HepG2 (cell line): Measurements from ENCODE around the gene CAGE1. TPM values are rescaled to one million over a fixed set of nuclear protein-coding genes. Genes with fewer than 3 reads are reported as not detected.

Source experiments
- ATAC-seq: fragments of 200-7000 bp; cut with Tn5 transposase; 3 replicates; pipeline ENCODE4 v1.9.1; 2020; ENCODE audit warnings: mild to moderate bottlenecking, moderate library complexity
- BruUV-seq: library from RNA; stranded (reverse); fragments of 400-500 nt; replicated peaks from 2 replicates; lab custom pipeline; 2021; lab: Mats Ljungman, UMichigan
- CTCF ChIA-PET: fragments of 300-600 bp; formaldehyde crosslinking; extraction: SDS; loops from one replicate; lab custom pipeline; 2021; ENCODE audit warnings: low total read pairs, inconsistent platforms, low intra/inter-chr PET ratio; lab: Yijun Ruan, JAX
- POLR2A ChIA-PET: fragments of 350-600 bp; sonication (Branson Sonifier 250); formaldehyde crosslinking; loops from one replicate; lab custom pipeline; 2020; ENCODE audit warnings: antibody characterized with exemption, inconsistent platforms; lab: Yijun Ruan, JAX
- DNase-seq: peaks from one replicate; pipeline ENCODE4 v3.0.0-alpha.2; 2015; ENCODE audit warnings: low spot score
- FAIRE-seq: peaks from 3 replicates; lab custom pipeline; 2011; peaks lifted over from hg19 to GRCh38; lab: Jason Lieb, UNC
- H2AFZ ChIP-seq: one replicate; pipeline ENCODE4 v1.6.1; 2011; ENCODE audit warnings: low read length, inconsistent platforms
- H3K27ac ChIP-seq: fragments of 300-600 bp; 3 replicates; pipeline ENCODE4 v1.8.0; 2011; ENCODE audit warnings: mixed run types, mild to moderate bottlenecking, mixed read lengths, low read length, inconsistent platforms; ENCODE audit not compliant: insufficient read depth; ENCODE audit errors: extremely low read length
- H3K27me3 ChIP-seq, 2 experiments: fragments of 200-600 bp in 1 of 2; 2 replicates in 1 of 2; 3 replicates in 1 of 2; pipeline versions ENCODE4 v1.6.0 to v1.8.0; 2011; ENCODE audit warnings: low read length in 2 of 2, mild to moderate bottlenecking in 2 of 2, moderate library complexity in 2 of 2, inconsistent platforms in 1 of 2; ENCODE audit not compliant: insufficient read depth in 2 of 2, control insufficient read depth in 1 of 2
- H3K36me3 ChIP-seq, 2 experiments: fragments of 200-600 bp in 1 of 2; replicated peaks in 1 of 2; 2 replicates in 1 of 2; 3 replicates in 1 of 2; pipeline versions ENCODE4 v1.5.1 to v1.8.0; 2011; ENCODE audit warnings: low read length in 2 of 2, inconsistent platforms in 1 of 2; ENCODE audit not compliant: insufficient read depth in 2 of 2, control insufficient read depth in 1 of 2
- H3K4me1 ChIP-seq: 2 replicates; pipeline ENCODE4 v1.5.1; 2012; ENCODE audit warnings: low read length, inconsistent platforms; ENCODE audit not compliant: insufficient read depth
- H3K4me2 ChIP-seq: 2 replicates; pipeline ENCODE4 v1.6.0; 2011; ENCODE audit warnings: low read depth, low read length, inconsistent platforms
- H3K4me3 ChIP-seq, 3 experiments: fragments of 200-600 bp in 1 of 3; sonication (generic), shearing (Covaris generic) in 1 of 3; replicated peaks in 1 of 3; 2 replicates each; pipeline ENCODE4 v1.5.1; 2011 to 2016; ENCODE audit warnings: low read length in 3 of 3, inconsistent platforms in 2 of 3, low read depth in 2 of 3, mild to moderate bottlenecking in 2 of 3, control low read depth in 1 of 3, mixed read lengths in 1 of 3; ENCODE audit not compliant: insufficient read depth in 1 of 3
- H3K79me2 ChIP-seq: one replicate; pipeline ENCODE4 v1.6.1; 2011; ENCODE audit warnings: low read length, inconsistent platforms; ENCODE audit not compliant: insufficient read depth
- H3K9ac ChIP-seq: 2 replicates; pipeline ENCODE4 v1.6.0; 2011; ENCODE audit warnings: mild to moderate bottlenecking, low read depth, low read length, inconsistent platforms; ENCODE audit not compliant: insufficient read depth
- H3K9me3 ChIP-seq: 2 replicates; pipeline ENCODE4 v1.5.1; 2012; ENCODE audit warnings: mild to moderate bottlenecking, low read length
- H4K20me1 ChIP-seq: 2 replicates; pipeline ENCODE4 v1.6.0; 2011; ENCODE audit warnings: inconsistent platforms, mild to moderate bottlenecking, low read length, moderate library complexity; ENCODE audit not compliant: insufficient read depth
- AHDC1 ChIP-seq: sonication (generic); formaldehyde crosslinking; IDR thresholded peaks from 2 replicates; pipeline ENCODE4 v1.5.1; 2020; ENCODE audit warnings: mild to moderate bottlenecking, missing genetic modification reagents, borderline replicate concordance
- HOXA3 ChIP-seq: sonication (generic); formaldehyde crosslinking; IDR thresholded peaks from 2 replicates; pipeline ENCODE4 v1.5.0; 2020; ENCODE audit warnings: missing genetic modification reagents
- MTF1 ChIP-seq: sonication (generic); formaldehyde crosslinking; IDR thresholded peaks from 2 replicates; pipeline ENCODE4 v1.5.0; 2020; ENCODE audit warnings: missing genetic modification reagents
- MYC ChIP-seq: sonication (generic); formaldehyde crosslinking; IDR thresholded peaks from 2 replicates; pipeline ENCODE4 v1.9.0; 2021; ENCODE audit warnings: missing genetic modification reagents, borderline replicate concordance
- MYNN ChIP-seq: sonication (generic); formaldehyde crosslinking; IDR thresholded peaks from 2 replicates; pipeline ENCODE4 v1.4.0; 2020; ENCODE audit warnings: mild to moderate bottlenecking, low read depth, missing genetic modification reagents
- PLRG1 ChIP-seq: fragments of 450-650 bp; conservative IDR thresholded peaks from 2 replicates; pipeline ENCODE4 v1.6.1; 2016
- TAF1 ChIP-seq: sonication (generic); formaldehyde crosslinking; IDR thresholded peaks from 2 replicates; pipeline ENCODE4 v1.4.0; 2020; ENCODE audit warnings: missing genetic modification reagents
- ZNF337 ChIP-seq: sonication (generic); formaldehyde crosslinking; IDR thresholded peaks from 2 replicates; pipeline ENCODE4 v1.5.1; 2020; ENCODE audit warnings: missing genetic modification reagents, low read depth, mild to moderate bottlenecking, borderline replicate concordance
- ZNF354B ChIP-seq: sonication (generic); formaldehyde crosslinking; IDR thresholded peaks from 2 replicates; pipeline ENCODE4 v1.8.0; 2022; ENCODE audit warnings: mild to moderate bottlenecking, missing genetic modification reagents
- ZNF501 ChIP-seq: sonication (generic); formaldehyde crosslinking; IDR thresholded peaks from 2 replicates; pipeline ENCODE4 v1.5.1; 2020; ENCODE audit warnings: mild to moderate bottlenecking, moderate library complexity, missing genetic modification reagents
- ZNF749 ChIP-seq: sonication (generic); formaldehyde crosslinking; IDR thresholded peaks from 2 replicates; pipeline ENCODE4 v1.8.0; 2022; ENCODE audit warnings: mild to moderate bottlenecking, missing genetic modification reagents, moderate library complexity, borderline replicate concordance
- ZNF768 ChIP-seq: sonication (generic); formaldehyde crosslinking; IDR thresholded peaks from 2 replicates; pipeline ENCODE4 v1.4.0; 2020; ENCODE audit warnings: missing genetic modification reagents
- WGBS: methylation state at CpG from one replicate; pipeline ENCODE4 v1.1.6; 2017; ENCODE audit warnings: low lambda C conversion rate; 5-methylcytosine and 5-hydroxymethylcytosine counted together
- in situ Hi-C: cut with HindIII; loops from 2 replicates; pipeline ENCODE4 v1.10.0; 2017; ENCODE audit warnings: low pct_unique_long_range_greater_than_20kb; ENCODE audit not compliant: extremely low pct_ligation_motif_present
- intact Hi-C: fragments of 100-400 bp; cut with micrococcal nuclease; formaldehyde crosslinking; loops from one replicate; pipeline ENCODE4 v1.10.0; 2022; ENCODE audit not compliant: unreplicated experiment
- polyA plus RNA-seq, 8 experiments: library from polyadenylated mRNA; depleted of rRNA in 3 of 8; stranded (reverse) in 7 of 8; unstranded in 1 of 8; fragments of >200 nt; fragmentation: Illumina TruSeq in 4 of 8; extraction: Trizol in 4 of 8; gene quantifications; 2 replicates each; pipeline versions ENCODE4 v1.2.1 to v1.2.3, GENCODE V29; 2011 to 2016; ENCODE audit warnings: low read depth in 4 of 8, missing spikeins in 1 of 8, mixed read lengths in 1 of 8; ENCODE audit not compliant: insufficient read depth in 1 of 8
- total RNA-seq, 5 experiments: library from RNA; depleted of rRNA; stranded (reverse); fragments of >200 nt; fragmentation: Illumina TruSeq; extraction: Trizol; gene quantifications; 2 replicates each; pipeline ENCODE4 v1.2.3, GENCODE V29; 2016; ENCODE audit warnings: low read depth in 1 of 5
- TF ChIP-seq, protein P1 (sequence below): sonication (generic); formaldehyde crosslinking; IDR thresholded peaks from 2 replicates; pipeline ENCODE4 v1.5.1; 2020; ENCODE audit warnings: missing genetic modification reagents, mild to moderate bottlenecking, borderline replicate concordance

The CAGE1 gene
- total and polyA plus RNA-seq, 2 of the 13 experiments (the other 11 are each of a cell fraction or from before 2014, with no cell fraction given): 0.03 to 0.15 TPM

DNA sequence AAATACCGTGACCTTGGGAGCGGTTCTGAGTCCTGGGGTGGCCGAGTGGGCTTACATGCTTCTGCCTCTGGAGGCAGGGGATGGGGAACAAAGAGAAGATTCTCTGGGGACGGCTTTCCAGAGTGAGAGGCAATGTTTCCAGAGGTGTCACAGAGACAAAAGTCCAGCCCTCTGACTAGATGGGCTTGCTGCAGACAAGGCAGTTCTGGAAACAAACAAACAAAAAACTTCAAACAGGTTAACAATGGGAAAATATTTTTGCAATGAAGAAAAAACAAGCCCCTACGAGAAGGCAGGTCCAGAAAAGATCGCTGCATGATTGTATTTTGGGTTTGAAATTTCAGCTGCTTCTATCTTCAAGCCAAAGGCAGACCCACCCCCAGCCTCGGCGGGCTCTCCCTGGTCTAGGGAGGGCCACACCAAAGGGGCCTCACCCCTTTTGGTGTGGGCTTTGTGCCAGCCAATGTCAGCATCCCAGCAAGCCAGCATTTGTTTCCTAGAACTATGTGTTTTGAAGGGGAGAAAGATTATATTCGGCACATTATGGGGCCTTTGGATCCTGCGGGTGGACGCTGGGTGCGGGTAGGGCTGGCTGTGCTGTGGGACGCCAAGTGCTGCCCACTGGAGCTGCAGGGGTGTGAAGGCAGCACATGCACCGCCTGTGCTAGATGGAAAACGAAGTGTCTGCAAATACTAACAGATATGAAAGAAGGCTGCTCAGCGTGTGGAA is 43.0 kb upstream of the CAGE1 start:
- peak; percentile 78 for ATAC-seq
- in situ Hi-C loops: loop anchor here (5.0 kb wide), 1 partner anchor 110 kb away; the partner anchor contains the start of gene DSP
- Histone ChIP-seq H2AFZ (peak overlapping the region; percentile 77), H3K4me1 (peaks cover 32% of the 10 kb centered on the region), H3K9me3 (no peaks in the 10 kb centered on the region), H3K79me2 (no peaks in the 10 kb centered on the region), H3K36me3 (no peaks in the 10 kb centered on the region), H3K4me2 (peak overlapping the region; percentile 88), H3K27ac (no peak overlapping the region), H3K4me3 (peak overlapping the region; percentile 51 to 73 (median 58)), H3K9ac (peak overlapping the region; percentile 46; the same call in 1 of the 2 replicates), H3K27me3 (0 out of 5 replicates have a peak, but pooled peaks cover 0 to 5% of the 10 kb centered on the region in 2 experiments), H4K20me1 (no peaks in the 10 kb centered on the region)
- FAIRE-seq: no peak
- intact Hi-C loops: no loop called here
- no TSS peak for BruUV-seq
- ChIA-PET POLR2A (interaction anchor here (1.0 to 1.7 kb wide), 7 partner anchors 13 to 157 kb away, joined by 3 to 9 read pairs (median 4); partner anchors contain the start of genes CAGE1, DSP, RIOK1 and SNRNP48), CTCF (no interaction called here)
- WGBS: 4% methylated on average over 16 of the region's 16 CpGs
- DNase-seq: peak; percentile 23
- no peak for TF ChIP-seq TAF1 (CRISPR knock-in tag)
- TF ChIP-seq, protein P1, sequence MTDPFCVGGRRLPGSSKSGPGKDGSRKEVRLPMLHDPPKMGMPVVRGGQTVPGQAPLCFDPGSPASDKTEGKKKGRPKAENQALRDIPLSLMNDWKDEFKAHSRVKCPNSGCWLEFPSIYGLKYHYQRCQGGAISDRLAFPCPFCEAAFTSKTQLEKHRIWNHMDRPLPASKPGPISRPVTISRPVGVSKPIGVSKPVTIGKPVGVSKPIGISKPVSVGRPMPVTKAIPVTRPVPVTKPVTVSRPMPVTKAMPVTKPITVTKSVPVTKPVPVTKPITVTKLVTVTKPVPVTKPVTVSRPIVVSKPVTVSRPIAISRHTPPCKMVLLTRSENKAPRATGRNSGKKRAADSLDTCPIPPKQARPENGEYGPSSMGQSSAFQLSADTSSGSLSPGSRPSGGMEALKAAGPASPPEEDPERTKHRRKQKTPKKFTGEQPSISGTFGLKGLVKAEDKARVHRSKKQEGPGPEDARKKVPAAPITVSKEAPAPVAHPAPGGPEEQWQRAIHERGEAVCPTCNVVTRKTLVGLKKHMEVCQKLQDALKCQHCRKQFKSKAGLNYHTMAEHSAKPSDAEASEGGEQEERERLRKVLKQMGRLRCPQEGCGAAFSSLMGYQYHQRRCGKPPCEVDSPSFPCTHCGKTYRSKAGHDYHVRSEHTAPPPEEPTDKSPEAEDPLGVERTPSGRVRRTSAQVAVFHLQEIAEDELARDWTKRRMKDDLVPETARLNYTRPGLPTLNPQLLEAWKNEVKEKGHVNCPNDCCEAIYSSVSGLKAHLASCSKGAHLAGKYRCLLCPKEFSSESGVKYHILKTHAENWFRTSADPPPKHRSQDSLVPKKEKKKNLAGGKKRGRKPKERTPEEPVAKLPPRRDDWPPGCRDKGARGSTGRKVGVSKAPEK (CRISPR knock-in tag): 0 out of 2 replicates have a peak, but pooled peaks have one; percentile 20
- TF ChIP-seq MYC: peak; percentile 29; the same call in 1 of the 2 replicates
- TF ChIP-seq ZNF337 (CRISPR knock-in tag): peak; percentile 17; the same call in 1 of the 2 replicates
- TF ChIP-seq MYNN (CRISPR knock-in tag): no peak
- TF ChIP-seq AHDC1: peak; percentile 47; the same call in 1 of the 2 replicates
- TF ChIP-seq PLRG1: no peak
- no peak for TF ChIP-seq MTF1 (CRISPR knock-in tag)
- TF ChIP-seq ZNF354B (CRISPR knock-in tag): no peak
- TF ChIP-seq ZNF749 (CRISPR knock-in tag): 0 out of 2 replicates have a peak, but pooled peaks have one; percentile 37
- peak; percentile 35; the same call in 1 of the 2 replicates for TF ChIP-seq ZNF768 (CRISPR knock-in tag)
- TF ChIP-seq ZNF501 (CRISPR knock-in tag): 0 out of 2 replicates have a peak, but pooled peaks have one; percentile 12
- 0 out of 2 replicates have a peak, but pooled peaks have one; percentile 19 for TF ChIP-seq HOXA3 (CRISPR knock-in tag)
